ENCODE measurements around the gene ELAVL3.
"Not testable (repeated sequence)": the region's sequence is repeated elsewhere in the genome, so short reads cannot be mapped to it uniquely, and the experiment has no call there.

The ELAVL3 gene

GRCh38 chr19:11458912-11459311 lies 21.9 kb downstream of the ELAVL3 start:
- DNase-seq (ENCODE audit: low spot score) = not testable (repeated sequence)

GRCh38 chr19:11458236-11458900 lies 22.5 kb downstream of the ELAVL3 start:
- DNase-seq (ENCODE audit: low spot score) = no peak

- no peak for DNase-seq (ENCODE audit: low spot score)
Observed at GRCh38 chr19:11457831-11458230, 23.0 kb downstream of the ELAVL3 start.

- no peak for DNase-seq (ENCODE audit: low spot score)
Observed at GRCh38 chr19:11457115-11457514, 23.7 kb downstream of the ELAVL3 start.

GRCh38 chr19:11456659-11457058 lies 24.2 kb downstream of the ELAVL3 start:
- DNase-seq (ENCODE audit: low spot score) = no peak

- DNase-seq (ENCODE audit: low spot score) = not testable (repeated sequence)
Observed at GRCh38 chr19:11455233-11455554, 25.7 kb downstream of the ELAVL3 start.

GRCh38 chr19:11453468-11454341 lies 27.1 kb downstream of the ELAVL3 start:
- DNase-seq (ENCODE audit: low spot score) = no peak

GRCh38 chr19:11452620-11453310 lies 28.1 kb downstream of the ELAVL3 start:
- DNase-seq (ENCODE audit: low spot score) = no peak

DNA sequence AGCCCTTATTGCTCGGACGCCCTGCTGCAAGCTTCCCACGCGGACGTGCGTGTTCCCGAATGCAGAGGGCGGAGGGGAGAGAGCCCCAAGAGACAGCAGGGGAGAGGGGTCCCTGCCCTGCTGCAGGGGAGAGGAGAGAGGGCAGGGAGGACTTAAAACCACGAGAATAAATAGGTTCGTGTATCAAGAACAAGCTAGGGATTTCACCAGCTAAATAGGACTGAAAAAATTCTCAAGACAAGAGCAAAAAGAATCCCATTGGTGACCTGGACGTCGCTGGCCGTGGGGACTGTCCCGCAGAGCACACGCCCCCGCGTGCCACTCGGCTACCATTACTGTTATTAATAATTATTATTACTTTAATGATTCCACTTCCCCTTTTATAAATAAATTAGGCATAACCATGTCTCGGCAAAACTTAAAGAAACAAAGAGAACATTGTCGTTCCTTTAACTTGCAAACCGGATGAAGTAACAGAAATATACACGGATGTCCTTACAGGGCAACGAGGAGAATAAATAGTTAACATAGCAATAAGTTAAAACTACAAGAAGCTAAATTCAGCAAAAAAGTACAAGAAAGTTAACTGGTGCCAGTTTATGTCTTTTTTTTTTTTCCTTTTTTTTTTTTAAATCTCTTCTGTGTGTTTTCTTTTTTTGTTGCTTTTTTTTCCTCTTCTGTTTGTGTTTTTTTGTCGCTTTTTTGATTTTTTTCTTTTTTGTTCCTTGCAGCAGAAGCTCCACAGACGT lies 28.8 kb downstream of the ELAVL3 start:
- DNase-seq (ENCODE audit: low spot score) = no peak

- no peak for DNase-seq (ENCODE audit: low spot score)
Observed at GRCh38 chr19:11451327-11451870, 29.4 kb downstream of the ELAVL3 start.

- DNase-seq (ENCODE audit: low spot score) = no peak
Observed at GRCh38 chr19:11450570-11451326, 30.1 kb downstream of the ELAVL3 start.

- no peak for DNase-seq (ENCODE audit: low spot score)
Observed at GRCh38 chr19:11448923-11449554, 31.8 kb downstream of the ELAVL3 start.

- no peak for DNase-seq (ENCODE audit: low spot score)
Observed at GRCh38 chr19:11448410-11448809, 32.4 kb downstream of the ELAVL3 start.

GRCh38 chr19:11447347-11448262 lies 33.2 kb downstream of the ELAVL3 start:
- DNase-seq (ENCODE audit: low spot score) = no peak

- peak; percentile 70 for DNase-seq (ENCODE audit: low spot score)
Observed at GRCh38 chr19:11446652-11447301, 34.1 kb downstream of the ELAVL3 start.

DNA sequence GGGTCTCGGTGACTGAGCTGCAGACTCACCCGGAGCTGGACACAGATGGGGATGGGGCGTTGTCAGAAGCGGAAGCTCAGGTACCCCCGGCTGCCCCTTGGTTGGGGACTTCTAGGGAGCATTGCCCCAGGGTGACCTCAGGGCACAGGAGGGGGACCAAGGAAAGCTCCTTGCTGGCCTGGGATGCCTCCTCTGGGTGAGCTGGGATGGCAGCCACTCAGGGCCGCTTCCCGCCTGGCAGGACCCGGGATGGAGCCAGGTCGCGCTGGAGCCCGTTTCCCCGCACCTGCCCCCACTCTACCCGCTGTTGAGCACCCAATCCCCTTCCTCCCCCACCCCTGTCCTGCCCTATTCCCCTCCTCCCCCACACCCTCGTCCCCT lies 34.6 kb downstream of the ELAVL3 start:
- no peak for DNase-seq (ENCODE audit: low spot score)

GRCh38 chr19:11445141-11445540 lies 35.7 kb downstream of the ELAVL3 start:
- DNase-seq (ENCODE audit: low spot score) = no peak

GRCh38 chr19:11444059-11444458 lies 36.8 kb downstream of the ELAVL3 start:
- no peak for DNase-seq (ENCODE audit: low spot score)

DNA sequence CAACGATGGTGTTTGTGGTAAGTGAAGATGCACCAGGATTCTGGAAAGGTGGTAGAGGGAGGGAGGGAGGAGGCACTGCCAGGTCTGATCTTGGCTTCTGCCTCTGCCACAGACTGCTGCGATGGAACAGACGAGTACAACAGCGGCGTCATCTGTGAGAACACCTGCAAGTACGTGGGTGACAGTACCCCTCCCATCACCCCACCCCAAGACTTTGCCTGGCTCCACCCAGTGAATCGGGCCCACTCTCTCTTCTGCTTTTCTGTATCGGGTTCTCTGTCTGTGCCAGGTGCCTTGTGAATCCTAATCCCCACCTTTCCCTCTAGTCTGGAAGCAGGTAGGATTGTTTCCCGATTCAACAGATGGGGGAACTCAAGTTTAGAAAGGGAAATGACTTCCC lies 42.9 kb downstream of the ELAVL3 start:
- DNase-seq (ENCODE audit: low spot score) = no peak

All from hematopoietic multipotent progenitor cell treated with erythropoietin and hydrocortisone succinate and interleukin-3 and kit ligand, for 17 days (in vitro differentiated cells).